ENCODE data around the gene IVNS1ABP.

IVNS1ABP gene

DNA sequence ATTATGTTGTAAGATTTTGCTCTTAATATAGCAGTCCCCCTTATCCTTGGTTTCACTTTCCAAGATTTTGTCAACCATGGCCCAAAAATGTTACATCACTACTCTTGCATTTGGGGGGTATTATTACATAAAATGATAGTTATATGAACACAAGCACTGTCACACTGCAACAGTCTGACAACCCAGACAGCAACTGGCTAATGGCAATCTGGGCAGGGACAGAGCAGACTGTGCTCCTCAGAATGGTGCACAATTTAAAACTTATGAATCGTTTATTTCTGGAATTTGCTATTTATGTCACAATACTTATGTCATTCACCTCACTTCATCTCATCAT lies 2.1 kb upstream of the IVNS1ABP start:
- TF ChIP-seq ZBTB7A (IDR thresholded peaks at IDR 0.05; ENCODE audit: low read depth) (no peak), TEAD4 (IDR thresholded peaks at IDR 0.05) (no peak), MAX (IDR thresholded peaks at IDR 0.05) (no peak), TCF12 (IDR thresholded peaks at IDR 0.05; ENCODE audit: low read depth) (no peak), EGR1 (IDR thresholded peaks at IDR 0.05) (no peak), CREB1 (IDR thresholded peaks at IDR 0.05; ENCODE audit: low read depth) (no peak), FOXM1 (IDR thresholded peaks at IDR 0.05; ENCODE audit: borderline replicate concordance, low read depth) (no peak), TAF1 (IDR thresholded peaks at IDR 0.05; ENCODE audit: low read depth) (no peak), NFIC (IDR thresholded peaks at IDR 0.05) (no peak), CEBPB (IDR thresholded peaks at IDR 0.05) (no peak), RAD21 (IDR thresholded peaks at IDR 0.05; ENCODE audit: low read depth) (no peak), YY1 (IDR thresholded peaks at IDR 0.05; ENCODE audit: low read depth) (no peak), EP300 (IDR thresholded peaks at IDR 0.05; ENCODE audit: borderline replicate concordance) (no peak)
- TF ChIP-seq, protein P1, sequence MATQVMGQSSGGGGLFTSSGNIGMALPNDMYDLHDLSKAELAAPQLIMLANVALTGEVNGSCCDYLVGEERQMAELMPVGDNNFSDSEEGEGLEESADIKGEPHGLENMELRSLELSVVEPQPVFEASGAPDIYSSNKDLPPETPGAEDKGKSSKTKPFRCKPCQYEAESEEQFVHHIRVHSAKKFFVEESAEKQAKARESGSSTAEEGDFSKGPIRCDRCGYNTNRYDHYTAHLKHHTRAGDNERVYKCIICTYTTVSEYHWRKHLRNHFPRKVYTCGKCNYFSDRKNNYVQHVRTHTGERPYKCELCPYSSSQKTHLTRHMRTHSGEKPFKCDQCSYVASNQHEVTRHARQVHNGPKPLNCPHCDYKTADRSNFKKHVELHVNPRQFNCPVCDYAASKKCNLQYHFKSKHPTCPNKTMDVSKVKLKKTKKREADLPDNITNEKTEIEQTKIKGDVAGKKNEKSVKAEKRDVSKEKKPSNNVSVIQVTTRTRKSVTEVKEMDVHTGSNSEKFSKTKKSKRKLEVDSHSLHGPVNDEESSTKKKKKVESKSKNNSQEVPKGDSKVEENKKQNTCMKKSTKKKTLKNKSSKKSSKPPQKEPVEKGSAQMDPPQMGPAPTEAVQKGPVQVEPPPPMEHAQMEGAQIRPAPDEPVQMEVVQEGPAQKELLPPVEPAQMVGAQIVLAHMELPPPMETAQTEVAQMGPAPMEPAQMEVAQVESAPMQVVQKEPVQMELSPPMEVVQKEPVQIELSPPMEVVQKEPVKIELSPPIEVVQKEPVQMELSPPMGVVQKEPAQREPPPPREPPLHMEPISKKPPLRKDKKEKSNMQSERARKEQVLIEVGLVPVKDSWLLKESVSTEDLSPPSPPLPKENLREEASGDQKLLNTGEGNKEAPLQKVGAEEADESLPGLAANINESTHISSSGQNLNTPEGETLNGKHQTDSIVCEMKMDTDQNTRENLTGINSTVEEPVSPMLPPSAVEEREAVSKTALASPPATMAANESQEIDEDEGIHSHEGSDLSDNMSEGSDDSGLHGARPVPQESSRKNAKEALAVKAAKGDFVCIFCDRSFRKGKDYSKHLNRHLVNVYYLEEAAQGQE (IDR thresholded peaks at IDR 0.05; ENCODE audit: low read depth) = no peak

- TF ChIP-seq, protein P1 (IDR thresholded peaks at IDR 0.05; ENCODE audit: low read depth) = no peak
- no peak for TF ChIP-seq NFIC (IDR thresholded peaks at IDR 0.05)
- no peak for TF ChIP-seq TEAD4 (IDR thresholded peaks at IDR 0.05)
- TF ChIP-seq EGR1 (IDR thresholded peaks at IDR 0.05) = no peak
- no peak for TF ChIP-seq FOXM1 (IDR thresholded peaks at IDR 0.05; ENCODE audit: borderline replicate concordance, low read depth)
- no peak for TF ChIP-seq ZBTB7A (IDR thresholded peaks at IDR 0.05; ENCODE audit: low read depth)
- TF ChIP-seq, protein P2, sequence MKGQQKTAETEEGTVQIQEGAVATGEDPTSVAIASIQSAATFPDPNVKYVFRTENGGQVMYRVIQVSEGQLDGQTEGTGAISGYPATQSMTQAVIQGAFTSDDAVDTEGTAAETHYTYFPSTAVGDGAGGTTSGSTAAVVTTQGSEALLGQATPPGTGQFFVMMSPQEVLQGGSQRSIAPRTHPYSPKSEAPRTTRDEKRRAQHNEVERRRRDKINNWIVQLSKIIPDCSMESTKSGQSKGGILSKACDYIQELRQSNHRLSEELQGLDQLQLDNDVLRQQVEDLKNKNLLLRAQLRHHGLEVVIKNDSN (IDR thresholded peaks at IDR 0.05) = no peak
- TF ChIP-seq EP300 (IDR thresholded peaks at IDR 0.05; ENCODE audit: borderline replicate concordance) = no peak
- TF ChIP-seq TAF1 (IDR thresholded peaks at IDR 0.05; ENCODE audit: low read depth) = no peak
- TF ChIP-seq CREB1 (IDR thresholded peaks at IDR 0.05; ENCODE audit: low read depth) = no peak
- TF ChIP-seq YY1 (IDR thresholded peaks at IDR 0.05; ENCODE audit: low read depth) = no peak
- TF ChIP-seq TCF12 (IDR thresholded peaks at IDR 0.05; ENCODE audit: low read depth) = no peak
- TF ChIP-seq MAX (IDR thresholded peaks at IDR 0.05) = no peak
- no peak for TF ChIP-seq CEBPB (IDR thresholded peaks at IDR 0.05)
- TF ChIP-seq RAD21 (IDR thresholded peaks at IDR 0.05; ENCODE audit: low read depth) = no peak
Observed at GRCh38 chr1:185318431-185319138, 1.5 kb upstream of the IVNS1ABP start.

- TF ChIP-seq TEAD4 (IDR thresholded peaks at IDR 0.05) (no peak), CEBPB (IDR thresholded peaks at IDR 0.05) (no peak), CREB1 (IDR thresholded peaks at IDR 0.05; ENCODE audit: low read depth) (no peak), RAD21 (IDR thresholded peaks at IDR 0.05; ENCODE audit: low read depth) (no peak), MAX (IDR thresholded peaks at IDR 0.05) (no peak), FOXM1 (IDR thresholded peaks at IDR 0.05; ENCODE audit: borderline replicate concordance, low read depth) (no peak), TCF12 (IDR thresholded peaks at IDR 0.05; ENCODE audit: low read depth) (no peak), EP300 (IDR thresholded peaks at IDR 0.05; ENCODE audit: borderline replicate concordance) (no peak), YY1 (IDR thresholded peaks at IDR 0.05; ENCODE audit: low read depth) (no peak), EGR1 (IDR thresholded peaks at IDR 0.05) (no peak), ZBTB7A (IDR thresholded peaks at IDR 0.05; ENCODE audit: low read depth) (no peak), TAF1 (IDR thresholded peaks at IDR 0.05; ENCODE audit: low read depth) (no peak), NFIC (IDR thresholded peaks at IDR 0.05) (no peak)
- TF ChIP-seq, protein P1 (IDR thresholded peaks at IDR 0.05; ENCODE audit: low read depth) = no peak
- TF ChIP-seq, protein P2 (IDR thresholded peaks at IDR 0.05) = no peak
Observed at GRCh38 chr1:185317886-185318310, 855 bp upstream of the IVNS1ABP start.

Data from Ishikawa (cell line).